Smooth muscle cell (in vitro differentiated cells): Measurements from ENCODE around the gene COL12A1. TPM values are rescaled to one million over a fixed set of nuclear protein-coding genes. Genes with fewer than 3 reads are reported as not detected.

ENCODE experiments used
- DNase-seq: peaks from one replicate; lab custom pipeline; 2025; ENCODE audit not compliant: unreplicated experiment; lab: John Stamatoyannopoulos, UW
- H2AFZ ChIP-seq: fragments of 200-600 bp; sonication (generic); 2 replicates; pipeline ENCODE4 v1.6.0; 2016; ENCODE audit warnings: antibody characterized with exemption, low read depth, mild to moderate bottlenecking
- H3F3A ChIP-seq: fragments of 200-600 bp; sonication (generic); 2 replicates; pipeline ENCODE4 v1.6.0; 2017; ENCODE audit warnings: antibody characterized with exemption, low read depth
- H3K27ac ChIP-seq: fragments of 200-600 bp; sonication (generic); 2 replicates; pipeline ENCODE4 v1.5.1; 2016; ENCODE audit warnings: low read depth, mild to moderate bottlenecking
- H3K27me3 ChIP-seq: fragments of 200-600 bp; sonication (generic); 2 replicates; pipeline ENCODE4 v1.6.1; 2016; ENCODE audit warnings: low read depth, mild to moderate bottlenecking
- H3K36me3 ChIP-seq: fragments of 200-600 bp; sonication (generic); 2 replicates; pipeline ENCODE4 v1.5.1; 2016; ENCODE audit warnings: low read depth
- H3K4me1 ChIP-seq: fragments of 200-600 bp; sonication (generic); 2 replicates; pipeline ENCODE4 v1.5.1; 2016; ENCODE audit warnings: low read depth
- H3K4me2 ChIP-seq: fragments of 200-600 bp; sonication (generic); 2 replicates; pipeline ENCODE4 v1.6.0; 2016; ENCODE audit warnings: mild to moderate bottlenecking
- H3K4me3 ChIP-seq: fragments of 200-600 bp; sonication (generic); 2 replicates; pipeline ENCODE4 v1.5.1; 2016; ENCODE audit warnings: mild to moderate bottlenecking
- H3K79me2 ChIP-seq: fragments of 200-600 bp; sonication (generic); 2 replicates; pipeline ENCODE4 v1.6.0; 2016; ENCODE audit warnings: low read depth, mild to moderate bottlenecking
- H3K9ac ChIP-seq: fragments of 200-600 bp; sonication (generic); 2 replicates; pipeline ENCODE4 v1.6.0; 2016; ENCODE audit warnings: low read depth
- H3K9me3 ChIP-seq: fragments of 200-600 bp; sonication (generic); replicated peaks from 2 replicates; pipeline ENCODE4 v1.5.1; 2016; ENCODE audit warnings: low read depth
- H4K20me1 ChIP-seq: fragments of 200-600 bp; sonication (generic); 2 replicates; pipeline ENCODE4 v1.6.0; 2016; ENCODE audit warnings: low read depth
- WGBS: methylation state at CpG from one replicate; pipeline ENCODE4 v1.1.7; 2016; ENCODE audit warnings: low lambda C conversion rate; 5-methylcytosine and 5-hydroxymethylcytosine counted together
- polyA plus RNA-seq: library from polyadenylated mRNA; unstranded; fragments of >200 nt; fragmentation: Nextera tagmentation; extraction: Ambion mirVana; gene quantifications from 2 replicates; pipeline ENCODE4 v1.2.1, GENCODE V29; 2016
- total RNA-seq: library from RNA; depleted of rRNA; stranded (reverse); fragments of >200 nt; gene quantifications from 2 replicates; pipeline ENCODE4 v1.2.3, GENCODE V29; 2014
- TF ChIP-seq, protein P1 (sequence below): fragments of 200-600 bp; sonication (generic); IDR thresholded peaks from 2 replicates; pipeline ENCODE4 v1.5.1; 2017; ENCODE audit warnings: borderline replicate concordance, mild to moderate bottlenecking, antibody characterized with exemption; ENCODE audit not compliant: insufficient read depth, poor library complexity, severe bottlenecking

The COL12A1 gene
- total and polyA plus RNA-seq, 2 experiments from 2014 or later, result 44.2 to 154 TPM

DNA sequence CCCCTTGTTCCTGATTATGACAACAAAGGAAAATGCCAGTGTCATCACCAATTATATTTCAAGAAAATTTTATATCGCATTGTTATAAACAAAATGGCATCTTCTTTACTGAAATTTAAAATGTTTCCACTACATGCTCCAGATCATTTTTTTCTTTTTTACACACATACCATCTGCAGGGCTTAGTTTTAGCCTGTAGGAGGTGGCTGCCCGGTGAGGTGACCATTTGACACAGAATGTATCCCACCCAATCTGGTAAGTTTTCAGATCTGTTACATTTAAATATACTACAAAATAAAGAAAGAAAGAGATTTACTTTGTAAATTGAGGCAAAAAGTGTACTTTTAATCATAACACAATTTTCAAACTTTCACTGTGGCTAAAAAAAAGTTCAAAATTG lies 81.8 kb downstream of the COL12A1 start:
- DNase-seq, result no peak
- TF ChIP-seq, protein P1, sequence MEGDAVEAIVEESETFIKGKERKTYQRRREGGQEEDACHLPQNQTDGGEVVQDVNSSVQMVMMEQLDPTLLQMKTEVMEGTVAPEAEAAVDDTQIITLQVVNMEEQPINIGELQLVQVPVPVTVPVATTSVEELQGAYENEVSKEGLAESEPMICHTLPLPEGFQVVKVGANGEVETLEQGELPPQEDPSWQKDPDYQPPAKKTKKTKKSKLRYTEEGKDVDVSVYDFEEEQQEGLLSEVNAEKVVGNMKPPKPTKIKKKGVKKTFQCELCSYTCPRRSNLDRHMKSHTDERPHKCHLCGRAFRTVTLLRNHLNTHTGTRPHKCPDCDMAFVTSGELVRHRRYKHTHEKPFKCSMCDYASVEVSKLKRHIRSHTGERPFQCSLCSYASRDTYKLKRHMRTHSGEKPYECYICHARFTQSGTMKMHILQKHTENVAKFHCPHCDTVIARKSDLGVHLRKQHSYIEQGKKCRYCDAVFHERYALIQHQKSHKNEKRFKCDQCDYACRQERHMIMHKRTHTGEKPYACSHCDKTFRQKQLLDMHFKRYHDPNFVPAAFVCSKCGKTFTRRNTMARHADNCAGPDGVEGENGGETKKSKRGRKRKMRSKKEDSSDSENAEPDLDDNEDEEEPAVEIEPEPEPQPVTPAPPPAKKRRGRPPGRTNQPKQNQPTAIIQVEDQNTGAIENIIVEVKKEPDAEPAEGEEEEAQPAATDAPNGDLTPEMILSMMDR, result no peak
- H4K20me1 ChIP-seq, result no peaks in the 10 kb centered on the region
- no peak overlapping the region for H2AFZ ChIP-seq
- H3K79me2 ChIP-seq, result no peaks in the 10 kb centered on the region
- H3K27me3 ChIP-seq, result no peaks in the 10 kb centered on the region
- no peaks in the 10 kb centered on the region for H3F3A ChIP-seq
- WGBS, result 91% methylated on average over 2 of the region's 2 CpGs
- peaks cover 10% of the 10 kb centered on the region for H3K36me3 ChIP-seq
- no peaks in the 10 kb centered on the region for H3K4me1 ChIP-seq
- no peak overlapping the region for H3K4me3 ChIP-seq
- no peak overlapping the region for H3K9ac ChIP-seq
- no peak overlapping the region for H3K4me2 ChIP-seq
- no peak overlapping the region for H3K27ac ChIP-seq
- H3K9me3 ChIP-seq, result no peaks in the 10 kb centered on the region

DNA sequence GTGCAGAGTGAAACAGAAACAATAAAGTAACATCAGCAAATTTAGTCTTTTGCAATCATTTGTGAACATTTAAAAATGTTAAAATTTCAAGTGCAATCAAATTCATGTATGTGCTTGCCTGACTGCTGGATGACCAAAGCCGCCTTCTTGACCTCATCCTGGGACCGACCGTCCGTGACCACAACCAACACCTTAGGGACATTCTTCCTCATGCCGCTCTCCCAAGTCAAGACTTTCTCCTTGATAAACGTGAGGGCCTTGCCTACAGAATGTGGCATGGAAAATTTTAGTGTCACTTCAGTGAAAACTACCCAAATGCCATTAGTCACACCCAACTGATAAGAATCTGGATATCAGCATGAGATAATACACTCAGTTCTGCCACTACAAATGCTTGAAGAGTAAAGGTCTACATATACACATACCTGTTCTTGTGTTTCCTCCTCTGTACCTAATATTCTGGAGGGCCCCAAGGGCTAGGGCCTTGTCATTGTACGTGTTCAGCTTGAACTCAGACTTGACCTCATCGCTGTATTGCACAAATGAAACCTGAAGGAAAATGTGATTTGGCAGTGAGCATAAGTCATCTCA lies 86.8 kb downstream of the COL12A1 start:
- DNase-seq, result no peak
- 85% methylated on average over 8 of the region's 8 CpGs for WGBS
- no peaks in the 10 kb centered on the region for H3F3A ChIP-seq
- H3K4me1 ChIP-seq, result peaks cover 10% of the 10 kb centered on the region
- TF ChIP-seq, protein P1, result no peak
- H3K4me2 ChIP-seq, result no peak overlapping the region
- H3K79me2 ChIP-seq, result no peaks in the 10 kb centered on the region
- H3K9ac ChIP-seq, result no peak overlapping the region
- no peaks in the 10 kb centered on the region for H3K9me3 ChIP-seq
- H3K4me3 ChIP-seq, result no peak overlapping the region
- no peak overlapping the region for H2AFZ ChIP-seq
- H3K27ac ChIP-seq, result no peak overlapping the region
- H4K20me1 ChIP-seq, result no peaks in the 10 kb centered on the region
- H3K36me3 ChIP-seq, result no peaks in the 10 kb centered on the region
- H3K27me3 ChIP-seq, result no peaks in the 10 kb centered on the region

DNA sequence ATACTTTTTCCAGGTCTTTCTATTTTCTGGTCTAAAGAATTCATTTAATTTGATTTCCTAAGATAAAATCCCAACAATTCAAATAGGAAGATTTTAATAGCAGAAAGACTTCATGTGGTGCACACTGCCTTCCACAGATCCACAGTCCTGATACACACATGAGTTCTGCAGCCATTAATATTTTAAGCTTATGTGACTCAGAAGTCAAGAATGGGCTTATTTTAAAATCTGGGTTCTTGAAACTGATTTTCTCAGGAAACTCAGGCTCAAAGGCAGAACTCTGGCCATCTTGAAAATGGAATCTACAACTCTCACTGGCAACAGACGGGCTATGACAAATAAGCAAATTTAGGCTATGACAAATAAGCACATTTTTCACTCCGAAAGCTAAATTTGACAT lies 88.2 kb downstream of the COL12A1 start:
- Histone ChIP-seq H3K36me3 (no peaks in the 10 kb centered on the region), H3K27ac (peak overlapping the region; percentile 15), H3K9me3 (no peaks in the 10 kb centered on the region), H3K4me3 (no peak overlapping the region), H3K27me3 (no peaks in the 10 kb centered on the region), H3K9ac (no peak overlapping the region), H4K20me1 (no peaks in the 10 kb centered on the region), H3K79me2 (no peaks in the 10 kb centered on the region), H3K4me1 (peaks cover 10% of the 10 kb centered on the region), H3K4me2 (no peak overlapping the region), H3F3A (no peaks in the 10 kb centered on the region), H2AFZ (no peak overlapping the region)
- TF ChIP-seq, protein P1, result no peak
- no peak for DNase-seq
- WGBS, result 63% methylated on average over 2 of the region's 2 CpGs

DNA sequence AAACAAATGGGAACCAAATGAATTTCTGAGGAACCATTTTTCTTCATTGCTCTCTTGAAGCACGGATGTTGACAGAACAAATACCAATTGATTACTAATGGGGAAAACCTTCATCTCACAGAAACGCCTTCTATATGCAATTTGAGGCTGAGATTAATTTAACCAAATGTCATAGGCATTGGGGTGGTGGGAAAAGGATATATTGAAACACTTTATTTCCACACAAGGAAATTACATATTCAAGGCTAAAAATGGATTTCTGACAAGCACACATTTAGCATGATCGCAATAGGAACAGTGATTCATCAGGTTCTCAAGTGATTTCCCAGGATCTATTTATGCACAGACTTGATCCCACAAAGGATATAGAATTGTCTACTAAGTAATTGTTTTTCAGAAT lies 88.9 kb downstream of the COL12A1 start:
- no peak overlapping the region for H3K4me2 ChIP-seq
- H4K20me1 ChIP-seq, result no peaks in the 10 kb centered on the region
- DNase-seq, result no peak
- H3K27me3 ChIP-seq, result no peaks in the 10 kb centered on the region
- no peaks in the 10 kb centered on the region for H3F3A ChIP-seq
- TF ChIP-seq, protein P1, result no peak
- no peak overlapping the region for H2AFZ ChIP-seq
- 94% methylated on average over 3 of the region's 3 CpGs for WGBS
- H3K27ac ChIP-seq, result no peak overlapping the region
- H3K4me1 ChIP-seq, result peaks cover 10% of the 10 kb centered on the region
- no peaks in the 10 kb centered on the region for H3K79me2 ChIP-seq
- no peak overlapping the region for H3K4me3 ChIP-seq
- H3K9ac ChIP-seq, result no peak overlapping the region
- no peaks in the 10 kb centered on the region for H3K36me3 ChIP-seq
- H3K9me3 ChIP-seq, result no peaks in the 10 kb centered on the region
